ENCODE results near the gene CAPN10.

The CAPN10 gene

DNA sequence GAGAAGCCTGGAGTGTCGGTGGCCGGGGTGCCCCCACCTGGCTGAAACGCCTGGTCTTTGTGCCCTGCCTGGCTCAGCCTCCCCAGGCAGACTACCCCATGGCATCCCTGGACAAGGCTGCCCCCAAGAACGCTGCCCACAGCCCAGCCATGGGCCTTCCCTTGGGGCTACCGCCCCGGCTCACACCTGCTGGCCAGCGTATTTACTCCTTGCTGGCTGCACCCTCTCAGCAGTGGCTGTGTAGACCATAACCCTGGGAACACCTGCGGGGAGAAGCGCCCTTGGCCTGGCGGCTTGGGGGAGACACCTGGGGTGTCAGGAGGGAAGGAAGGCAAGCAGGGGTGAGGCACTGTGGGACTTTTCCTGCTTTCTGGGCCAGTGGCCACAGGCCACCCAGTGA lies 17.3 kb downstream of the CAPN10 start:
- Histone ChIP-seq H3K27me3 (ENCODE audit: insufficient read depth, low read depth, severe bottlenecking) (no peaks in the 10 kb centered on the region), H3K4me3 (ENCODE audit: low read depth, low read length) (no peak overlapping the region), H3K36me3 (peaks cover 8% of the 10 kb centered on the region), H3K27ac (no peak overlapping the region), H3K9me3 (ENCODE audit: severe bottlenecking) (no peaks in the 10 kb centered on the region)
- DNase-seq: peak; percentile 5
- TF ChIP-seq, protein P1, sequence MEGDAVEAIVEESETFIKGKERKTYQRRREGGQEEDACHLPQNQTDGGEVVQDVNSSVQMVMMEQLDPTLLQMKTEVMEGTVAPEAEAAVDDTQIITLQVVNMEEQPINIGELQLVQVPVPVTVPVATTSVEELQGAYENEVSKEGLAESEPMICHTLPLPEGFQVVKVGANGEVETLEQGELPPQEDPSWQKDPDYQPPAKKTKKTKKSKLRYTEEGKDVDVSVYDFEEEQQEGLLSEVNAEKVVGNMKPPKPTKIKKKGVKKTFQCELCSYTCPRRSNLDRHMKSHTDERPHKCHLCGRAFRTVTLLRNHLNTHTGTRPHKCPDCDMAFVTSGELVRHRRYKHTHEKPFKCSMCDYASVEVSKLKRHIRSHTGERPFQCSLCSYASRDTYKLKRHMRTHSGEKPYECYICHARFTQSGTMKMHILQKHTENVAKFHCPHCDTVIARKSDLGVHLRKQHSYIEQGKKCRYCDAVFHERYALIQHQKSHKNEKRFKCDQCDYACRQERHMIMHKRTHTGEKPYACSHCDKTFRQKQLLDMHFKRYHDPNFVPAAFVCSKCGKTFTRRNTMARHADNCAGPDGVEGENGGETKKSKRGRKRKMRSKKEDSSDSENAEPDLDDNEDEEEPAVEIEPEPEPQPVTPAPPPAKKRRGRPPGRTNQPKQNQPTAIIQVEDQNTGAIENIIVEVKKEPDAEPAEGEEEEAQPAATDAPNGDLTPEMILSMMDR (IDR thresholded peaks at IDR 0.05; ENCODE audit: low read depth, low read length): no peak

DNA sequence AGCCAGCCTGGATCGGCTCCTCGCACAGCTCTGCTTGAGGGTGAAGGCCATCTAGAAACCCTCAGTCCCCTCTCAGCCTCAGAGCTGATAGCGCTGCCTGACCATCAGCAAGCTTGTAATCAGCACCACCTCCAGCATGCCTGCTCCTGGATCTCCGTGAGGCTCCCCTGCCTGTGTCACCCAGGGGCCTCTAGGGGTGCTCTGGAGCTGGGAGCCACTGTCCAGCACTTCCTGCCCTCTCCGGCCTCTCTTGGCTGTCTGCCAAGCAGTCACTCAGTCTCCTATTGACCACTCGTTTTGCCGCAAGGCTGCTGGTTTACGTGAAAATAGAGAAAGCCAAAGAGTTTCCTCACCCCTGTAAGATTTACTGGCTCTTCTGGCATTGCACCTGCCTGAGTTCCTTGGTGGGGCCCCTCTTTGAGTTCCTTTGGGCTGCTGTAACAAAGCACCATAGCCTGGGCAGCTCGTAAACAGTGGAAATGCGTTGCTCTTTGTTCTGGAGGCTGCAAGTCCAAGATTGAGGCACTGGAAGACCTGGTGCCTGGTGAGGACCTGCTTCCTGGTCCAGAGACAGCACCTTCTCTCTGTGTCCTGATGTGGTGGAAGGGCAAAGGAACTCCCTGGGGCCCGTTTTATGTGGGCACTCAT lies 17.9 kb downstream of the CAPN10 start:
- peak; percentile 89 for DNase-seq
- Histone ChIP-seq H3K36me3 (peaks cover 6% of the 10 kb centered on the region), H3K27me3 (ENCODE audit: insufficient read depth, low read depth, severe bottlenecking) (no peaks in the 10 kb centered on the region), H3K27ac (no peak overlapping the region), H3K9me3 (ENCODE audit: severe bottlenecking) (no peaks in the 10 kb centered on the region), H3K4me3 (ENCODE audit: low read depth, low read length) (no peak overlapping the region; the same call in 1 of the 2 replicates)
- TF ChIP-seq, protein P1 (IDR thresholded peaks at IDR 0.05; ENCODE audit: low read depth, low read length): peak; percentile 95

DNA sequence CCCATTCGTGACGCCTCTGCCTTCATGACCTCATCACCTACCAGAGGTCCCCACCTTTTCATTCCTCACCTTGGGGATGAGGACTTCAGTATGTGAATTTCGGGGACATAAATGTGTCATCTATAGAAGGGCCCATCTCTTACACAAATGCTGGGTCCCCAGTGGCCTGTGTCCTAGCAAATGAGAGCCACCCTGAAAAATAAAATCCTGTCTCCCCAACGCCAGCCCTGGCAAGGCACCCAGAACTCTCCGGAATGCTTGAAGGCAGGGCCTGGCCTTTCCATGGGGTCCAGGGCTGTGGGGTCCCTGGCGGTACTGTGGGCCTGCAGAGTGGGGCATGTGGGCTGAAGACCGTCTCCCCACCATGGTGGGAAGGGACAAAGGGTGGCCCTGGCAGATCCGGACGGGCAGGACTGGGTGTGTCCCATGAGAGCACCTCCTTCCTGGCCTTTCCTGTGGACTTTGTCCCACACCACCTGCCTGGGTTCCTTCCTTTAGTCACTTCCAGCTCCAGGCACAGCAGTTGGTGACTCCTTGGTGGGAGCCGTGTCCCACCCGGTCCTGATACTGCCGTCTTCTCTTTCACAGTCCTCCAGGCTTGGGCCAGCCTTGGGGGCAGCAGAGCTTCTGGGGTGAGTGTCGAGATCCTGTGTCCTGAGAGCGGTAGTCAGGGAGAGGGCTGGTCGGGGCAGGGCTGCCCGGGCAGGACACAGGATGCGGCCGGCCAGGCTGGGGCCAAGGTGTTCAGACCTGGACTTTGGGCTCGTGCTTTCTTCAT lies 18.6 kb downstream of the CAPN10 start:
- Histone ChIP-seq H3K4me3 (ENCODE audit: low read depth, low read length) (no peak overlapping the region), H3K36me3 (no peaks in the 10 kb centered on the region), H3K27ac (no peak overlapping the region), H3K27me3 (ENCODE audit: insufficient read depth, low read depth, severe bottlenecking) (no peaks in the 10 kb centered on the region), H3K9me3 (ENCODE audit: severe bottlenecking) (no peaks in the 10 kb centered on the region)
- TF ChIP-seq, protein P1 (IDR thresholded peaks at IDR 0.05; ENCODE audit: low read depth, low read length): no peak
- peak; percentile 4 for DNase-seq

DNA sequence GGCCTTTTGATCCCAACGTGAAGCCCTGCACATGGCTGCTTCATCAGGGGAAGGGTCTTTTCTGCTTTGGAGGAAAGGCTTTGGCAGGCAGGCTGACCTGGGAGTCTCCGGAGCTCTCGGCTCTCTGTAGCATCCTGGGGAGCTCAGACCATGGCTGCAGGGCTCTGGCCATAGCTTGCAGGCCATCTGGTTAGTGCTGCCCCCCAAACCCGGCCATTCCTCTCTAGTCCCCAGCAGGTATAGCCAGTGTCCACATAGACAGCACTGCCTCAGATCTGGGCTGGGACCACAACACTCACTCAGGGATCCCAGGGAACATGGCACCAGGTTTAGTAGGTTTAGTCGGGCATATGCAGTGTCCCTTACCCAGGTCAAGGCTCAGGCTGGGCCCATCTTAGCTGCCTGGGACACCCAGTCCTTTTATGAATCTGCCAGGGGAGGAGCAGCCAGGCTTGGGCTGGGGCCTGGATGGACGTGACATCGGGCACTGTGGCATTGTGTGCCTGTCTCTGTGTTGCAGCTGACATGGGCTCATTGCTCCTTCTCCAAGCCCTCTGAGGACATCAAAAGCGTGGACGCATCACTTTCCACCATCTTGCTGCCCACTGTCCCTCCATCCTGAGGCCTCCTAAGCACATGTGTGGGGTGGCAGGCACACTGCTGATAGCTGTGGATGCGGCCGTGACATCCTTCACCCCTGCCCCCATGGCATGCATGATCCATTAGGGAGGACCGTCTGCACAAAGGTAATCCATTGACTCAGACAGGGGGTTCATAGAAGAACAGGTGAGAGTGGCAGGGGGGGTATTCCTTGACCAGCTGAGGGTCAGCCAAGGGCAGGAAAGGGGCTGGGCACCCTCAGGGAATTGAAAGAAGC lies 19.6 kb downstream of the CAPN10 start:
- Histone ChIP-seq H3K36me3 (no peaks in the 10 kb centered on the region), H3K4me3 (ENCODE audit: low read depth, low read length) (no peak overlapping the region), H3K27me3 (ENCODE audit: insufficient read depth, low read depth, severe bottlenecking) (no peaks in the 10 kb centered on the region), H3K9me3 (ENCODE audit: severe bottlenecking) (no peaks in the 10 kb centered on the region), H3K27ac (no peak overlapping the region)
- TF ChIP-seq, protein P1 (IDR thresholded peaks at IDR 0.05; ENCODE audit: low read depth, low read length): no peak
- peak; percentile 3 for DNase-seq

DNA sequence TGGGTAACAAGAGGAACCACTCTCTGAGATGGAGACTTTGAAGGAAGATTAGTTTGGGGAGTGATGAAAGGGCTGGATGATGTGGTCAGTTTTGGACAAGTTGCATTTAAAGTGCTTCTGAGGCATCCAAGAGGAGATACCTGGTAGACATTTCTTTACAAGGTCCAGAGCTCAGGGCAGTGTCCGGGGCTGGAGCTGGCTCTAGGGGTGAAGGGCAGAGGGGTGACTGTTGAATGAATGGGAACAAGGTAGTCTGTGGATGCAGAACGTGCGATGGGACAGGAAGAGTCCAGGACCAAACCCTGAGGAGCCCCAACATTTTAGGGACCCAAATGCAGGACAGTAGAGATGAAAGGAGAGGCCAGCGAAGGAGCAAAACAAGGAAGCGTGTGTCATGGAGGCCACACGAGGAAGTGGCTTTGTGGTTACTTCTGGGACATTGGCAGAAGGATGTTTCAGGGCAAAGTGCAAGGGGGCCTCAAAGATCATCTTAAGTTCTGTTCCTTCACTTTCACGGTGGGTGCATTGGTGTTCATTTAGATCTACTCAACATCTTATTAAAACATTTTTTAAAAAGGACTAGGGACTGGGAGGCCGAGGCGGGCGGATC lies 25.2 kb downstream of the CAPN10 start:
- no peaks in the 10 kb centered on the region for H3K27me3 ChIP-seq (ENCODE audit: insufficient read depth, low read depth, severe bottlenecking)
- H3K4me3 ChIP-seq (ENCODE audit: low read depth, low read length): no peak overlapping the region
- H3K27ac ChIP-seq: no peak overlapping the region
- no peaks in the 10 kb centered on the region for H3K9me3 ChIP-seq (ENCODE audit: severe bottlenecking)
- DNase-seq: peak; percentile 1
- TF ChIP-seq, protein P1 (IDR thresholded peaks at IDR 0.05; ENCODE audit: low read depth, low read length): no peak
- H3K36me3 ChIP-seq: no peaks in the 10 kb centered on the region
